Activated CD4-positive, alpha-beta memory T cell treated with anti-CD3 and anti-CD28 coated beads for 36 hours (primary cell): ENCODE measurements around the gene FHIT. TPM values are rescaled to one million over a fixed set of nuclear protein-coding genes. Genes with fewer than 3 reads are reported as not detected.

ENCODE experiments used
- CTCF ChIA-PET: fragments of 350-600 bp; sonication (Branson Sonifier 250); formaldehyde crosslinking; loops from one replicate; lab custom pipeline; 2021; ENCODE audit warnings: antibody characterized with exemption, inconsistent platforms; lab: Charles Lee
- POLR2A ChIA-PET: fragments of 350-600 bp; sonication (Branson Sonifier 250); formaldehyde crosslinking; loops from one replicate; lab custom pipeline; 2021; ENCODE audit warnings: antibody characterized with exemption; lab: Charles Lee
- DNase-seq: peaks from one replicate; pipeline ENCODE4 v3.0.0-alpha.2; 2020
- H3K27ac Mint-ChIP-seq: one replicate; pipeline ENCODE4 v1.8.0; 2021; ENCODE audit warnings: mixed read lengths
- H3K27me3 Mint-ChIP-seq: one replicate; pipeline ENCODE4 v1.8.0; 2021; ENCODE audit warnings: mixed read lengths
- H3K36me3 Mint-ChIP-seq: one replicate; pipeline ENCODE4 v1.8.0; 2021; ENCODE audit warnings: mixed read lengths
- H3K4me1 Mint-ChIP-seq: one replicate; pipeline ENCODE4 v1.8.0; 2021; ENCODE audit warnings: low read depth, mixed read lengths
- H3K4me3 Mint-ChIP-seq: one replicate; pipeline ENCODE4 v1.8.0; 2021; ENCODE audit warnings: mild to moderate bottlenecking, mixed read lengths
- H3K9me3 Mint-ChIP-seq: one replicate; pipeline ENCODE4 v1.8.0; 2021; ENCODE audit warnings: mixed read lengths
- intact Hi-C: fragments of 100-400 bp; cut with micrococcal nuclease; formaldehyde crosslinking; loops from one replicate; pipeline ENCODE4 v1.15.1; 2023
- total RNA-seq, 2 experiments: library from RNA; stranded (reverse); gene quantifications; one replicate each; pipeline ENCODE4 v1.2.3, GENCODE V29; 2021

FHIT gene
- total RNA-seq, 2 experiments from 2014 or later, result 7.2 to 8.7 TPM

- H3K27me3 Mint-ChIP-seq, result no peaks in the 10 kb centered on the region
- DNase-seq, result no peak
- intact Hi-C loops, result no loop called here
- no peaks in the 10 kb centered on the region for H3K36me3 Mint-ChIP-seq
- H3K27ac Mint-ChIP-seq, result peak overlapping the region; percentile 78
- no peaks in the 10 kb centered on the region for H3K9me3 Mint-ChIP-seq
- ChIA-PET CTCF (interaction anchor here (0.6 kb wide), 1 partner anchor 72 kb away, joined by 4 read pairs; no protein-coding TSS in a partner anchor), POLR2A (interaction anchor here (0.8 to 0.9 kb wide), 2 partner anchors 22 to 30 kb away, joined by 3 to 4 read pairs; no protein-coding TSS in a partner anchor)
- no peak overlapping the region for H3K4me3 Mint-ChIP-seq
- peaks cover 75% of the 10 kb centered on the region for H3K4me1 Mint-ChIP-seq
Measured at GRCh38 chr3:60025096-60026050, 1225.9 kb downstream of the FHIT start.

GRCh38 chr3:60024400-60024799 is 1226.9 kb downstream of the FHIT start:
- H3K36me3 Mint-ChIP-seq, result no peaks in the 10 kb centered on the region
- ChIA-PET POLR2A (no interaction called here), CTCF (no interaction called here)
- H3K27ac Mint-ChIP-seq, result peak overlapping the region; percentile 28
- DNase-seq, result no peak
- no peaks in the 10 kb centered on the region for H3K27me3 Mint-ChIP-seq
- intact Hi-C loops, result no loop called here
- no peak overlapping the region for H3K4me3 Mint-ChIP-seq
- no peaks in the 10 kb centered on the region for H3K9me3 Mint-ChIP-seq
- H3K4me1 Mint-ChIP-seq, result peaks cover 65% of the 10 kb centered on the region

GRCh38 chr3:60023189-60023588 is 1228.1 kb downstream of the FHIT start:
- H3K4me3 Mint-ChIP-seq, result no peak overlapping the region
- H3K9me3 Mint-ChIP-seq, result peaks cover 4% of the 10 kb centered on the region
- no peak for DNase-seq
- H3K4me1 Mint-ChIP-seq, result peaks cover 65% of the 10 kb centered on the region
- H3K27me3 Mint-ChIP-seq, result no peaks in the 10 kb centered on the region
- intact Hi-C loops, result no loop called here
- CTCF ChIA-PET, result no interaction called here
- no peak overlapping the region for H3K27ac Mint-ChIP-seq
- peaks cover 8% of the 10 kb centered on the region for H3K36me3 Mint-ChIP-seq
- POLR2A ChIA-PET, result interaction anchor here (0.6 kb wide), 1 partner anchor 34 kb away, joined by 3 read pairs; no protein-coding TSS in a partner anchor

GRCh38 chr3:60017631-60018030 is 1233.6 kb downstream of the FHIT start:
- peak overlapping the region; percentile 88 for H3K27ac Mint-ChIP-seq
- no peaks in the 10 kb centered on the region for H3K27me3 Mint-ChIP-seq
- ChIA-PET CTCF (no interaction called here), POLR2A (interaction anchor here (0.7 kb wide), 1 partner anchor 13 kb away, joined by 3 read pairs; no protein-coding TSS in a partner anchor)
- intact Hi-C loops, result loop anchor here (1.0 to 10.0 kb wide), 5 partner anchors 23 to 453 kb away; no protein-coding TSS in a partner anchor
- H3K36me3 Mint-ChIP-seq, result peaks cover 22% of the 10 kb centered on the region
- peak overlapping the region; percentile 37 for H3K4me3 Mint-ChIP-seq
- H3K4me1 Mint-ChIP-seq, result peaks cover 62% of the 10 kb centered on the region
- peaks cover 16% of the 10 kb centered on the region for H3K9me3 Mint-ChIP-seq
- peak; percentile 71 for DNase-seq

GRCh38 chr3:60015032-60015705 is 1236.1 kb downstream of the FHIT start:
- peaks cover 25% of the 10 kb centered on the region for H3K36me3 Mint-ChIP-seq
- H3K9me3 Mint-ChIP-seq, result peaks cover 16% of the 10 kb centered on the region
- H3K4me1 Mint-ChIP-seq, result peaks cover 71% of the 10 kb centered on the region
- no peak overlapping the region for H3K4me3 Mint-ChIP-seq
- no peak for DNase-seq
- no peaks in the 10 kb centered on the region for H3K27me3 Mint-ChIP-seq
- intact Hi-C loops, result loop anchor here (10.0 kb wide), 1 partner anchor 450 kb away; no protein-coding TSS in a partner anchor
- peak overlapping the region; percentile 52 for H3K27ac Mint-ChIP-seq
- CTCF ChIA-PET, result no interaction called here
- POLR2A ChIA-PET, result no interaction called here

- CTCF ChIA-PET, result no interaction called here
- POLR2A ChIA-PET, result no interaction called here
- Mint-ChIP-seq H3K27ac (peak overlapping the region; percentile 76), H3K27me3 (no peaks in the 10 kb centered on the region), H3K9me3 (peaks cover 12% of the 10 kb centered on the region), H3K4me1 (peaks cover 83% of the 10 kb centered on the region), H3K4me3 (no peak overlapping the region), H3K36me3 (peaks cover 18% of the 10 kb centered on the region)
- DNase-seq, result no peak
- intact Hi-C loops, result loop anchor here (10.0 kb wide), 1 partner anchor 448 kb away; no protein-coding TSS in a partner anchor
Measured at GRCh38 chr3:60013241-60013640, 1238.0 kb downstream of the FHIT start.

GRCh38 chr3:60011218-60011617 is 1240.0 kb downstream of the FHIT start:
- ChIA-PET CTCF (no interaction called here), POLR2A (interaction anchor here (0.7 to 1.1 kb wide), 2 partner anchors 45 to 76 kb away, joined by 3 to 4 read pairs; no protein-coding TSS in a partner anchor)
- H3K36me3 Mint-ChIP-seq, result peaks cover 5% of the 10 kb centered on the region
- H3K27me3 Mint-ChIP-seq, result no peaks in the 10 kb centered on the region
- intact Hi-C loops, result loop anchor here (2.0 to 10.0 kb wide), 2 partner anchors 70 to 446 kb away; no protein-coding TSS in a partner anchor
- H3K4me3 Mint-ChIP-seq, result peak overlapping the region; percentile 60
- H3K4me1 Mint-ChIP-seq, result peaks cover 74% of the 10 kb centered on the region
- H3K9me3 Mint-ChIP-seq, result no peaks in the 10 kb centered on the region
- peak overlapping the region; percentile 85 for H3K27ac Mint-ChIP-seq
- no peak for DNase-seq

- peak; percentile 75 for DNase-seq
- H3K27me3 Mint-ChIP-seq, result no peaks in the 10 kb centered on the region
- peaks cover 77% of the 10 kb centered on the region for H3K4me1 Mint-ChIP-seq
- CTCF ChIA-PET, result no interaction called here
- peak overlapping the region; percentile 60 for H3K4me3 Mint-ChIP-seq
- peak overlapping the region; percentile 85 for H3K27ac Mint-ChIP-seq
- H3K9me3 Mint-ChIP-seq, result no peaks in the 10 kb centered on the region
- peaks cover 5% of the 10 kb centered on the region for H3K36me3 Mint-ChIP-seq
- intact Hi-C loops, result loop anchor here (1.0 to 10.0 kb wide), 4 partner anchors 41 to 446 kb away; no protein-coding TSS in a partner anchor
- POLR2A ChIA-PET, result interaction anchor here (0.7 to 1.2 kb wide), 3 partner anchors 11 to 76 kb away, joined by 3 to 5 read pairs (median 4); no protein-coding TSS in a partner anchor
Measured at GRCh38 chr3:60010781-60011180, 1240.5 kb downstream of the FHIT start.

- Mint-ChIP-seq H3K36me3 (peaks cover 6% of the 10 kb centered on the region), H3K4me1 (peaks cover 80% of the 10 kb centered on the region), H3K4me3 (peak overlapping the region; percentile 60), H3K27ac (peak overlapping the region; percentile 85), H3K9me3 (no peaks in the 10 kb centered on the region), H3K27me3 (no peaks in the 10 kb centered on the region)
- POLR2A ChIA-PET, result interaction anchor here (1.1 to 1.2 kb wide), 2 partner anchors 10 to 75 kb away, joined by 4 to 5 read pairs; no protein-coding TSS in a partner anchor
- CTCF ChIA-PET, result interaction anchor here (0.8 kb wide), 1 partner anchor 9 kb away, joined by 4 read pairs; no protein-coding TSS in a partner anchor
- intact Hi-C loops, result loop anchor here (1.0 to 10.0 kb wide), 4 partner anchors 41 to 445 kb away; no protein-coding TSS in a partner anchor
- DNase-seq, result no peak
Measured at GRCh38 chr3:60009931-60010478, 1241.2 kb downstream of the FHIT start.

- no peaks in the 10 kb centered on the region for H3K27me3 Mint-ChIP-seq
- H3K36me3 Mint-ChIP-seq, result peaks cover 5% of the 10 kb centered on the region
- H3K9me3 Mint-ChIP-seq, result no peaks in the 10 kb centered on the region
- POLR2A ChIA-PET, result no interaction called here
- H3K4me3 Mint-ChIP-seq, result no peak overlapping the region
- intact Hi-C loops, result no loop called here
- no peak for DNase-seq
- CTCF ChIA-PET, result interaction anchor here (1.0 kb wide), 1 partner anchor 9 kb away, joined by 4 read pairs; no protein-coding TSS in a partner anchor
- no peak overlapping the region for H3K27ac Mint-ChIP-seq
- H3K4me1 Mint-ChIP-seq, result peaks cover 38% of the 10 kb centered on the region
Measured at GRCh38 chr3:60001369-60001768, 1249.9 kb downstream of the FHIT start.
